Measurements from ENCODE around the gene TMEM204. TPM values are rescaled to one million over a fixed set of nuclear protein-coding genes. Genes with fewer than 3 reads are reported as not detected.
A peak's percentile ranks its signal among the peaks of the same experiment; 100 is the strongest.

Gene TMEM204
- total and polyA plus RNA-seq, 2 donors (not counting 1 experiment from before 2014, with no cell fraction given) = 0.27 to 2.7 TPM

DNA sequence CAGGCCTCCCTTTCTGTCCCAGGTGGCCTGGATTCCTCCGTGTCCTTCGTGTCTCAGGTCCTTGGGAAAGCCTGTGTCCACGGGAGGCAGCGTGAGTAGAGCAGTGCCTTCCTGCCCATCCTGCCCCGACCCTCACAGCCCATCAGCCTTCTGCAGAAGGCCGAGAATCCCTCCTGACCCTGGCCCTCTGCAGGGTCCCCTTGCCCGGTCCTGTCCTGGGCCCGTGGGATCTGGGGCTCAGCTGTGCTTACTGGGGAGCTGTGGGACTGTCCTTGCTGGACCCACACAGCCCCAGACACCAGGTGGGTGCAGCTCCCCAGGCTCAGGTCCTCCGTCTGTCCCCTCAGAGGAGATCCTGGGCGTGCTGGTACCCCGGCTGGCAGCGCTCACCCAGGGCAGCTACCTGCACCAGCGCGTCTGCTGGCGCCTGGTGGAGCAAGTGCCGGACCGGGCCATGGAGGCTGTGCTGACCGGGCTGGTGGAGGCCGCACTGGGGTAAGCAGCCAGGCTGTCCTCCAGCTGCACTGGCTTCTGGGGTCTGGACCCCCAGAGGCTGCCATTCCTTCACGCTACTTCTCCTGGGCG is 36.4 kb upstream of the TMEM204 start:
- no peaks in the 10 kb centered on the region for H3K27me3 ChIP-seq (replicated peaks in 1 of 4; ENCODE audit: control extremely low read depth in 1 of 4, control insufficient read depth in 3 of 4, insufficient read depth in 4 of 4, low read length in 3 of 4)
- ChIA-PET CTCF (interaction anchor here (0.8 kb wide), 1 partner anchor 38 kb away, joined by 3 read pairs; no protein-coding TSS in a partner anchor), POLR2A (no interaction called here)
- intact Hi-C loops (cut with micrococcal nuclease) = no loop called here
- H3K36me3 ChIP-seq (replicated peaks in 1 of 2; ENCODE audit: control extremely low read depth in 1 of 2, control insufficient read depth in 1 of 2, extremely low read depth in 1 of 2, insufficient read depth in 2 of 2, low read length in 1 of 2) = peaks cover 0 to 60% of the 10 kb centered on the region in 2 experiments
- no peaks in the 10 kb centered on the region for H3K9me3 ChIP-seq (ENCODE audit: control extremely low read depth in 1 of 3, control insufficient read depth in 2 of 3, insufficient read depth in 1 of 3, low read length in 2 of 3)
- ATAC-seq (ENCODE audit: low read depth) = no peak
- peaks cover 59% of the 10 kb centered on the region for H3K79me2 ChIP-seq (ENCODE audit: control insufficient read depth, insufficient read depth, low read length)
- 98% methylated on average over 21 of the region's 21 CpGs for WGBS (ENCODE audit: insufficient coverage)
- H3K9ac ChIP-seq (ENCODE audit: low read length) = no peak overlapping the region
- Mint-ChIP-seq H3K27ac (no peak overlapping the region), H3K4me3 (peak overlapping the region; percentile 32), H3K27me3 (no peaks in the 10 kb centered on the region), H3K9me3 (ENCODE audit: insufficient read depth) (no peaks in the 10 kb centered on the region), H3K4me1 (peaks cover 17% of the 10 kb centered on the region)
- no peak for TF ChIP-seq EZH2 (IDR thresholded peaks at IDR 0.05; ENCODE audit: borderline replicate concordance, insufficient read depth, low read depth, low read length, poor library complexity, severe bottlenecking)
- TF ChIP-seq, protein P1, sequence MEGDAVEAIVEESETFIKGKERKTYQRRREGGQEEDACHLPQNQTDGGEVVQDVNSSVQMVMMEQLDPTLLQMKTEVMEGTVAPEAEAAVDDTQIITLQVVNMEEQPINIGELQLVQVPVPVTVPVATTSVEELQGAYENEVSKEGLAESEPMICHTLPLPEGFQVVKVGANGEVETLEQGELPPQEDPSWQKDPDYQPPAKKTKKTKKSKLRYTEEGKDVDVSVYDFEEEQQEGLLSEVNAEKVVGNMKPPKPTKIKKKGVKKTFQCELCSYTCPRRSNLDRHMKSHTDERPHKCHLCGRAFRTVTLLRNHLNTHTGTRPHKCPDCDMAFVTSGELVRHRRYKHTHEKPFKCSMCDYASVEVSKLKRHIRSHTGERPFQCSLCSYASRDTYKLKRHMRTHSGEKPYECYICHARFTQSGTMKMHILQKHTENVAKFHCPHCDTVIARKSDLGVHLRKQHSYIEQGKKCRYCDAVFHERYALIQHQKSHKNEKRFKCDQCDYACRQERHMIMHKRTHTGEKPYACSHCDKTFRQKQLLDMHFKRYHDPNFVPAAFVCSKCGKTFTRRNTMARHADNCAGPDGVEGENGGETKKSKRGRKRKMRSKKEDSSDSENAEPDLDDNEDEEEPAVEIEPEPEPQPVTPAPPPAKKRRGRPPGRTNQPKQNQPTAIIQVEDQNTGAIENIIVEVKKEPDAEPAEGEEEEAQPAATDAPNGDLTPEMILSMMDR (IDR thresholded peaks at IDR 0.05) = no peak
- no peak overlapping the region for H3K4me3 ChIP-seq (ENCODE audit: control extremely low read depth in 1 of 5, extremely low read depth in 1 of 5, insufficient read depth in 1 of 5, low read depth in 2 of 5, low read length in 4 of 5)
- no peak overlapping the region for H3K4me2 ChIP-seq (replicated peaks; ENCODE audit: low read depth, low read length, poor library complexity, severe bottlenecking)
- peaks cover 17 to 24% of the 10 kb centered on the region in 2 donors for H3K4me1 ChIP-seq (ENCODE audit: control insufficient read depth in 2 of 2, insufficient read depth in 2 of 2, low read length in 2 of 2)
- DNase-seq = no peak
- H4K20me1 ChIP-seq (ENCODE audit: control insufficient read depth, insufficient read depth, low read length, poor library complexity, severe bottlenecking) = peaks cover 50% of the 10 kb centered on the region
- no peak overlapping the region for H3K27ac ChIP-seq (ENCODE audit: low read length in 2 of 2)
- H2AFZ ChIP-seq (ENCODE audit: insufficient read depth, low read depth, low read length, poor library complexity, severe bottlenecking) = no peak overlapping the region

DNA sequence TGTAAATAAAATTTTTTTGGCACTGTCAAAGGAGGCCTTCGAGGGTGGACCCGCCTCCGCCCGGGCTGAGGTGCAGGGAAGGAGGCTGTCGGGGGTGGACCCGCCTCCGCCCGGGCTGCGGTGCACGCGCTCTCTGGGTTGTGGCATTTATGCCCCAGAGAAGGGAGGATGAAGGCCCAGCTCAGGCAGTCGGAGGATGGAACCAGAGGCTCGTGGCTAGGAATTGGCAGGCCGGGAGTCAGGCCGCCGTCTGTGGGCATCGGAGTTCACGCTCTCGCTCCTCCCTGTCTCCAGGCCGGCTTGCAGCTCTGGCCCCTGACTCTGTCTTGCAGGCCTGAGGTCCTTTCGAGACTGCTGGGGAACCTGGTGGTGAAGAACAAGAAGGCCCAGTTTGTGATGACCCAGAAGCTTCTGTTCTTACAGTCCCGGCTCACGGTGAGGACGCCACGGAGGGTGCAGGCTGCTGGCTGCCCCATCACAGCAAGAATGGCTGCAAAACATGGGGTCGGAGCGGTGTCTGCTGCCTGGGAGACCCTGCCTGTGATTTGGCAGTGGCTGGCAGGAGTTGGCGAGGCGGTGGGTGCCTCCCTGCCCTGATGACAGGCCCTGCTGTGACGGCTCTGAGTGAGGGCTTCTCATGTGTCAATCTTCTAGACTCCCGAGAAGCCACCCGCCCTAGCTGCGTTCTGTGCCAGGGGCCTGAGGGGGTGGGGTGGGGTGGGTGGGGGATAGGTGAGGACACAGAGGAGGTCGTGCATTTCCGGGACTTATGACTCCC is 34.4 kb upstream of the TMEM204 start:
- ATAC-seq (ENCODE audit: low read depth) (no peak), DNase-seq (no peak)
- CTCF ChIA-PET = interaction anchor here (1.1 kb wide), 1 partner anchor 70 kb away, joined by 4 read pairs; no protein-coding TSS in a partner anchor
- Histone ChIP-seq H3K4me1 (ENCODE audit: control insufficient read depth in 2 of 2, insufficient read depth in 2 of 2, low read length in 2 of 2) (peaks cover 6 to 10% of the 10 kb centered on the region in 2 donors), H3K79me2 (ENCODE audit: control insufficient read depth, insufficient read depth, low read length) (peaks cover 47% of the 10 kb centered on the region), H2AFZ (ENCODE audit: insufficient read depth, low read depth, low read length, poor library complexity, severe bottlenecking) (no peak overlapping the region), H3K4me3 (ENCODE audit: control extremely low read depth in 1 of 5, extremely low read depth in 1 of 5, insufficient read depth in 1 of 5, low read depth in 2 of 5, low read length in 4 of 5) (no peak overlapping the region), H3K27me3 (replicated peaks in 1 of 4; ENCODE audit: control extremely low read depth in 1 of 4, control insufficient read depth in 3 of 4, insufficient read depth in 4 of 4, low read length in 3 of 4) (no peaks in the 10 kb centered on the region), H3K27ac (ENCODE audit: low read length in 2 of 2) (no peak overlapping the region), H3K4me2 (replicated peaks; ENCODE audit: low read depth, low read length, poor library complexity, severe bottlenecking) (no peak overlapping the region), H4K20me1 (ENCODE audit: control insufficient read depth, insufficient read depth, low read length, poor library complexity, severe bottlenecking) (peaks cover 45% of the 10 kb centered on the region), H3K36me3 (replicated peaks in 1 of 2; ENCODE audit: control extremely low read depth in 1 of 2, control insufficient read depth in 1 of 2, extremely low read depth in 1 of 2, insufficient read depth in 2 of 2, low read length in 1 of 2) (peaks cover 0 to 77% of the 10 kb centered on the region in 2 experiments), H3K9me3 (ENCODE audit: control extremely low read depth in 1 of 3, control insufficient read depth in 2 of 3, insufficient read depth in 1 of 3, low read length in 2 of 3) (peaks cover 0 to 6% (median 0%) of the 10 kb centered on the region in 3 donors), H3K9ac (ENCODE audit: low read length) (no peak overlapping the region)
- Mint-ChIP-seq H3K27ac (no peak overlapping the region), H3K9me3 (ENCODE audit: insufficient read depth) (no peaks in the 10 kb centered on the region), H3K27me3 (no peaks in the 10 kb centered on the region), H3K4me3 (no peak overlapping the region), H3K4me1 (peaks cover 5% of the 10 kb centered on the region)
- TF ChIP-seq, protein P1 (IDR thresholded peaks at IDR 0.05) = no peak
- TF ChIP-seq EZH2 (IDR thresholded peaks at IDR 0.05; ENCODE audit: borderline replicate concordance, insufficient read depth, low read depth, low read length, poor library complexity, severe bottlenecking) = no peak
- 97% methylated on average over 35 of the region's 35 CpGs for WGBS (ENCODE audit: insufficient coverage)
- POLR2A ChIA-PET = no interaction called here
- intact Hi-C loops (cut with micrococcal nuclease) = no loop called here
